Measurements from ENCODE around the gene LRRC15. TPM values are rescaled to one million over a fixed set of nuclear protein-coding genes. Genes with fewer than 3 reads are reported as not detected.
A peak's percentile ranks its signal among the peaks of the same experiment; 100 is the strongest.

LRRC15 gene
- total RNA-seq, 1 experiment from 2014 or later, result 0.06 TPM

DNA sequence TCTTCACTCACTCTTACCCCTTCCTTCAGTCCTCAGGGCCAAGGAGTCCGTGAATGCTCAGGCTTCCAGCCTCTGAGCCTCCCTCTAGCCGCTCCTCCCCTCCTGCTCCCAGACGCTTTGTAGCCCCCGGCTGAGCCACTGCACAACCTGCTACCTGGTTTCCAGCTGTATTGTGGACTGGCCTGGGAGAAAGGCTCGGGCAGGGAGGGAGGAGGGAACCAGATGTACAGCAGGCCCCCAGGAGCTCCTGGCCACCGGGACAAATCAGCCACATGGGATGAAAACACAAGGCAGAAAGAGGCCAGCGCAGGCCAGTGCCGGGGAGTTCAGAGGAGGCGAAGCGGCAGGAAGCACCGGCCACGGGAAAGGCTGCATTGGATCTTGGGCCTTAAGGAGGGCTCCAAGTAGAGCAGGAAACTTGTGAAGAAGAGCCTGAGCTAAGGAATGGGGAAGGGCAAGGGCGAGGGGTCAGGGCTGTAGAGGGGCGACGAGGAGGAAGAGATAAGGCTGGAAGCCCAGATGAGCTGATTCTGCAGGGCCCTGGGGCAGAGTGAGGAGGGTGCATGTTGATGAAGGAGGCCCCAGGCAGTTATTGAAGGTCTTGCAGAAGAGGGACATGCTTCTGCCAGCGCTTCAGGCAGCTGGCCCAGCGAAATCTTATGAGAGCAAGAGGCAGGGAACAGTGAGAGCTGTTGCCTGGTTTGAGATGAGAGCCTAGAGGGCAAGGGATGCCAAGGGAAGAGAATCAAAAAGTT lies 32.8 kb downstream of the LRRC15 start:
- no peak for DNase-seq (ENCODE audit: low read depth)

DNA sequence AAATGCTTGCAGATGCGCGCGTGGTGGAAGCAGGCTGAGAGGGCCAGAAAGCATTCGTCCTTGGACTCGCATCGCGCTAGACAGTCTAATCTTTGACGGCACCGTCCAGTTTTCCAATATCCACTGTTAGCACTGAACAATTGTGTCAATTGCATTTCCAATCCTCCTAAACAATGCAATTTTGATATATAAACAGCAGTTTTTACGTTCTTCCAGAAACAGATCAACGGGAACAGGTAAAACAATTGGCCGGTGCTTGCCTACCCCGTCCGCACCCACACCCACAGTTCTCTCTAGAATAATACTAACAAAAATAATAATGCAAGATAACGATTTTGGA lies 35.6 kb downstream of the LRRC15 start:
- DNase-seq (ENCODE audit: low read depth), result no peak

DNA sequence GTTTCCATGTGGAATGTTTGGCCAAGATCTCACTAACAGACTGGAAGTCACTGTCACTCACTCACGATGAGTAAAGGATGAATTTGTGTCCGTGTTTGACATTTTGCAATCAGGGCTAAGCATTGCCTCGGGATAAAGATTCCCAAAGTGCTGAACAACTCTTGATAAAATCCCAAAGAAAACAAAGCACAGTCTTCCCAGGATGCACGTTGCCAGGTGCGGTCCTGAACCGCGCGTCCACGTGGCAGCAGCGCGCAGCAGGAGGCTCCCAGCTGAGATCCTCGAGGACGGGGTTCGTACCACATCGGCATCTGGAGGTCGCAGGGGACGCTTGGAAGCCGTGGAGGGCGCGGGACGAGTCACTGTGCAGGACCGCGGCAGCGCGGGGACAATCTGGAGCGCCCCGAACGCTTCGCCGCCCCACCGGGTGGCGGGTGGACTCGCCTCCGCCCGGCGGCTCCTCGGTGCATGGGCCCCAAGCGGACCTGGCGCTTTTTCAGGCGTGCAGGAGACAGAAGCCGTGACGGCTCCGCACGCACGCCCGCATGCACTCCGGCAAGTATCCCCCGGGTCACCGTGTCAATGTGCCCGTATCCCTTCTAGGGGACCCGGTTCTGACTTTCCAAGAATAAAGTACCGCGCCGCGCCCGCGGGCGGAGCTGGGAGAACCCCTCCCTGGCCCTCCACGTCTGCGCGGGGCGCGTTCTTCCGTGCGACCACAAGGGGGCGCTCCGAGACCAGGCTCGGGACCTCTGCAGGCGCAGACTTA lies 36.1 kb downstream of the LRRC15 start:
- DNase-seq (ENCODE audit: low read depth), result peak; percentile 76

DNA sequence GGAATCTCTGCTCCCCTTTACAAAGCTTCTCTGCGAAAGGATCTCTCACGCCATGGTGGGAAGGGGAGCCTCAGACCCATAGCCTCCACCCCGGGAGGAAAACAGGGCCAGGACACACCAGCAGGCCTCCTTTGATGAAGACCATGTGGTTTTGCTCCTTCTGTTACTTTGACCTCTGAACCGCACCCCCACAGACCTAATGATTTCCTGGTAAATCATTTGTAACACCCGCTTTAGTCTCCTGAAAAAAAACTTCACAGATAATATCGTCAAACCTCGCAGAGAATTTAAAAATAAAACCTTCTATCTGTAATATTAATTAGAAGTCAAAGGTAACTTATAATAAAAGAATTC lies 36.7 kb downstream of the LRRC15 start:
- DNase-seq (ENCODE audit: low read depth), result no peak

DNA sequence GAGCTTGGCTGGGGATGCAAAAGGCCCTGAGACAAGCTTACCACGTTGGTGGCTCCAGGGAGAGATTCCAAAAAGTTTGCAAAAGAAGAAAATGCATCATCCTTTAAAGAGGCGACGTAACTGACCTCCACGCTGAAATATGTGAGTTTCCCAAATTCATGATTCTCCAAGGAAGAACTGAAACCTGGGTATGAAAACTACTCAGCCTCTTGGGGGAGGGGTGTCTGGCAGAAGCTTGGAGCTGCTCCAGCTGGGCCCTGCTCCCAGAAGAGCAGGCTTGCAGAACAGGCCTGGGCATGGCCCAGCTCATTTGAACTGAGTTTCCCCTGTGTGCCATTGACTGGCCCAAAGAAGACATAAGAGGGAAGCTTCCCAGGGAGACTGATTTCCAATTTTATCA lies 39.0 kb downstream of the LRRC15 start:
- DNase-seq (ENCODE audit: low read depth), result peak; percentile 24

DNA sequence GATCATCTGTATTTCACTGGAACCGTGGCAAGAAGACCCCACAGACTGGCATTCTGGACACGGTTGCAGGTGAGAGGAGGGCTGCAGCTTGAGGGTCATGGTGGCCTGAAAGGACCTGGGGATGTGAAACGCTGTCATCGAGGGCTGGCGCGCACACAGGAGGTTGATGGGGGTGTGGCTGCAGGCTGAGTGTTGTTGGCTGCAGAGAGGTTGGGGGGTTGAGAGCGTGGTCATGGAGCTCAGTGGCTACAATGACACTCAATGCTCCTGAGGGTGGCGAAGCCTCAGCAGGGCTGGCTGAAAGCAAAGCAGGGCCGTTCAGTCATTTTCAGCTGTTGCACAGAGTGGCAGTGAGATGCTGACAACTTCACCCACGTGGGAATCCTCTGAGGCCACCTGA lies 39.4 kb downstream of the LRRC15 start:
- DNase-seq (ENCODE audit: low read depth), result no peak

DNA sequence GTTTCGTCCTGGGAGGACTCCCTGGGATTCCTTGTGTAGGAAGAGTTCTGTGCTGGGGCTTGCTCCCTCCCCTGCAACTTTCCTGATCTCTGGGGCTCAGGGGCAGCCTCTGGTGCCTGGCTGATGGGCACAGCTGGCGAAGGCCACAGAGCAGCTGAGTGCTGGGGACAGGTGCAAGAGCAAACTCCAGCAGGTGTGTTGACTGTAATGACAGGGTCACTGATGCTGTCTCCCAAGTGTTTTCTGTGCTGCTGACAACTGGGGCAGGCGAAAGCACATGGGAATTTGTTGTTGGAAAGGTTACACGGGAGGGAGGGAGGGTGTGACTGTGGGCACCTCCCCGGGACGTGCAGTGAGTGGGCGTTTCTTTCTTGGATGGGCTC lies 40.0 kb downstream of the LRRC15 start:
- DNase-seq (ENCODE audit: low read depth), result peak; percentile 70

DNA sequence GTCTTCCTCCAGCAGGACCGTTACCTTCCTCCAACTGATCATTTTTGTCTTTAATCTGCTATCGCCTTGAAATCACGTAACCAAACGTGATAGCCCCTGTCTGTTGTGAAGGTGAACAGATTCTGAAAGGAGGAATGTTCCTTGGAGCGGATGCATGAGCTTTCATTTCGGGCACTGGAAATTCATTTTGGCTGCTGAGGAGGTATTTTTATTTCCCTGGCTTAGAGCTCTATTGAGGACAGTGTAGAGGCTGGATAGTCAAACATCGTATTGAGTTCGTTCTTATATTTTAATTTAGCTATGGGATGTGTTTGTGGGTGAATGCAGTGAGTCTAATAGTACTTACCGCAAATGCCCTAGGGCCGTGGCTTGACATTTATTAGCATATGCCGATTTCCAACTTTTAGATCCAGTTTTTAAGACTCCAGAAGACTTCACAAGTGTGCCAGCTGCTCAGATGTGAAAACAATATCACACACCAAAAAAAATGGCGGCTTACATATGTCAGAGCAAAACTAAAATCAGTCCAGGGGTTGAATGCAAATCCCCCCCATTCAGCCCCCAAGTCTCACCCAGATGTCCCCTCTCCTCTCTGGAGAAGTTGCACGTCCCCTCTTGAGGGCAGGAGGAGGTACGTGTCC lies 40.5 kb downstream of the LRRC15 start:
- no peak for DNase-seq (ENCODE audit: low read depth)

DNA sequence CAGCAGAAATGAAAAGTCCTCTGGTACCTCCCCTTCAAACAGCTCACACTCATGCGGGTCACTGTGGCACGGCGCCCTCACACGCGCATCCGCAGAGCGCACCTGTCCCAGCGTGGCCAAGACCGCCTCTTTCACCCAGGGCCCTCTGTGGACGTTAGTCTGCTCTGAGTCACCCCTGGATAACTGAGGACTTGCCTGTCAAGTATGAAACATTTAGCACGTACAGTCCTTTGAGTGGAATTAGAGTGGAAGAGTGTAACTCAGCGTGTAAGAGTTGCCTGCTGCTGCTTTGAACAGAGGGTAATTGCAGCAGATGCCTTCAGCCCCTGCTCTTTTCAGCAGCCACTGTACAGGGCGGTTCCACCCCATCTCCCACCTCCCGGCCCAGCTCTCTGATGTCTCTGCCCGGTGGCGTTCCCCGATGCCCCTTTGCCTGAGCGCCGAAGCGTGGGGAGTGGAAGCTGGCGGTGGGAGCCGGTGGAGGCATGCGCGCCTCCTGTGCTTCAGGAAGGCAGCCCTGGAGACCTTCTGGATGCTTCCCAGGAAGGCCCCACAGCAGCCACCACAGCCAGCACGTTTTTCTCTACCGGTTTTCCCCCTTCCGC lies 41.4 kb downstream of the LRRC15 start:
- peak; percentile 83 for DNase-seq (ENCODE audit: low read depth)

DNA sequence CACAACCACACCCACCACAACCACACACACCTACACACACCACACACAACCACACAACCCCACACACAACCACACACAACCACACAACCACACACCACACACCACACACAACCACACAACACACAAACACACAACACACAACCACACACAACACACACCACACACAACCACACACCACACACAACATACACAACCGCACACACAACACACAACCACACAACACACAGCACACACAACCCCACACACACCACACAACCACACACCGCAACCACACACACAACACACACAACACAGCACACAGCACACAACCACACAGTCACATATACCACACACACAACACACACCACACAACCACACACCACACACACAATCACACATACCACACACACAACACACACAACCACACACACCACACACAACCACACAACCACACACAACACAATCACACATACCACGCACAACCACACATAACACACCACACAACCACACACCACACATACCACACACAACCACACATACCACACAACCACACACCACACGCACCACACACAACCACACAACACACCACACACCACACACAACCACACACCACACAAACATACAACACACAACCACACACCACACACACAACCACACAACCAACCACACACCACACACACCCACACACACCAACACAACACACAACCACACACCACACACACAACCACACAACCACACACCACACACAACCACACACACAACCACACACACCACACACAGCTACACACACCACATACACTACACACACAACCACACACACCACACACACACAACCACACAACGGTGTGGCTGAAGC lies 42.1 kb downstream of the LRRC15 start:
- peak; percentile 37 for DNase-seq (ENCODE audit: low read depth)

DNA sequence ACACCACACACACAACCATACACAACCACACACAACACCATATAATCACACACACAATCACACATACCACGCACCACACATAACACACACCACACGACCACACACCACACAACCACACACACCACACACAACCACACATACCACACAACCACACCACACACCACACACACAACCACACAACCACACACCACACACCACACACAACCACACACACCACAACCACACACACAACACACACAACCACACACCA lies 42.6 kb downstream of the LRRC15 start:
- no peak for DNase-seq (ENCODE audit: low read depth)

DNA sequence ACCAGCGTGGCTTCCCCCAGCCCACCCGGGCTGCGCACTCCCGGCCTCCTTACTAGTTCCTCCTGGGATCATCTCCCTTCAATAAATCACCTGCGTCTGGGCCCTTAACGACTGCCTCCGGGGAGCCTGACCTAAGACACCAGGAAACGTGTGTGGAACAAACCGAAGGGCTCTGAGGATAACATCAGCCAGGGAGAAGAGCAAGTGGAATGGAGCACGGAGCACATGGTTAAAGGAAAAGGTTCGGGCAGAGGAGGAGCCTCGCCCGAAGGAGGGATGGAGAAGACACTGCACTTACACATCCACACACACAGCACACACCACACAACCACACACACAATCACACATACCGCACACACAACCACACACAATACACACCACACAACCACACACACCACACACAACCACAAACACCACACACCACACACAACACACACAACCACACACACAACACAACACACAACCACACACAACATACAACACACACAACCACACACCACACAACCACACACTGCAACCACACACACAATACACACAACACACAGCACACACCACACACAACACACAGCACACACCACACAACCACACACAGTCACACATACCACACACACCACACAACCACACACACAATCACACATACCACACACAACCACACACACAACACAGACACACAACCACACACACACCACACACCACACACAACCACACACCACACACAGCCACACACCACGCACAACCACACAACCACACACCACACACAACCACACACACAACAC lies 43.2 kb downstream of the LRRC15 start:
- DNase-seq (ENCODE audit: low read depth), result no peak

DNA sequence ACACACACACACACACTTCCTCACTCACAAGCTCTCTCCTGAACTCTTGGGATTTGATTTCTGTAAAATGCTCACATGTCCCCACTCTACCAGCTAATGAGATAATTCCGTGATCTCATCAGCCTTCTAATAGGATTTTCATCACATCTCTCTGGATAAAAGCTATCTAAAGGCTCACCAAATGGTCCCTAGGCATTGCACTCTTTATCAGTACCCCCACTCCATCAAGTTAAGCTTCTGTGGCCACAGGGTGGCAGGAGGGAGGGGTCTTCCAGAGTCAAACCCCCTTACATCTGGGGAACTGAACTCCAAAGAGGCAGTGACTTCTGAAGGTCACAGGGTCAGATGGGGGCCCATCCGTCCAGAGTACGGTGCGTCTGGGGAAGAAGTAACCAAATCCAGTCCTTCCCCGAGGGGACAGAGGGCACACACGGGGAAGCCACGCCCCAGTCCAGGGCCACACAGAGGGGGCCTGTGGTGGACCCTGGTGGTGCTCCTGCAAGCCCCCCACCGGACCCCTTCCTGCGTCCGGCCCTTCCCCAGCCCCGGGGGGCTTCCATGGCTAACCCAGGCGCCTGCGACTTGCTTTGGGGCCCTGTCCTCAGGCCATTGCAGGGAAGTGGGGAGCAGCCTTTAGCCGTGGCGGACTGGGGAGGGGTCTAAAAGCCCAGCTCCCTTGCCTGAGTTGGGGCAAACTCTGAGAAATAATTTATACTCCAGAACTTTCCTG lies 44.0 kb downstream of the LRRC15 start:
- no peak for DNase-seq (ENCODE audit: low read depth)

DNA sequence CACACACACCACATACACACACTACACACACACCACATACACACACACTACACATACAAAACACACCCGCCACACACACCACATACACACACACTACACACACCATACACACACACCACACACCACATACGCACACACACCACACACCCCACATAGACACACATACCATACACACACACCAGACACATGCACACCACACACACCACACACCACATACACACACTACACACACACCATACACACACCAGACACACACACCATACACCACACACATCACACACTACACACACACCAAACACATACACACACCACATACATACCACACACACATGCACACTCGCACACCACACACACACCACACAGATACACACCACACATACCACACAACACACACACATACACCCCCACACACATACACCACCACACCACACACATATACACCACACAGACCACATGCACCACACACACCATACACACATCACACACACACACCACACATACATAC lies 44.7 kb downstream of the LRRC15 start:
- DNase-seq (ENCODE audit: low read depth), result no peak

DNA sequence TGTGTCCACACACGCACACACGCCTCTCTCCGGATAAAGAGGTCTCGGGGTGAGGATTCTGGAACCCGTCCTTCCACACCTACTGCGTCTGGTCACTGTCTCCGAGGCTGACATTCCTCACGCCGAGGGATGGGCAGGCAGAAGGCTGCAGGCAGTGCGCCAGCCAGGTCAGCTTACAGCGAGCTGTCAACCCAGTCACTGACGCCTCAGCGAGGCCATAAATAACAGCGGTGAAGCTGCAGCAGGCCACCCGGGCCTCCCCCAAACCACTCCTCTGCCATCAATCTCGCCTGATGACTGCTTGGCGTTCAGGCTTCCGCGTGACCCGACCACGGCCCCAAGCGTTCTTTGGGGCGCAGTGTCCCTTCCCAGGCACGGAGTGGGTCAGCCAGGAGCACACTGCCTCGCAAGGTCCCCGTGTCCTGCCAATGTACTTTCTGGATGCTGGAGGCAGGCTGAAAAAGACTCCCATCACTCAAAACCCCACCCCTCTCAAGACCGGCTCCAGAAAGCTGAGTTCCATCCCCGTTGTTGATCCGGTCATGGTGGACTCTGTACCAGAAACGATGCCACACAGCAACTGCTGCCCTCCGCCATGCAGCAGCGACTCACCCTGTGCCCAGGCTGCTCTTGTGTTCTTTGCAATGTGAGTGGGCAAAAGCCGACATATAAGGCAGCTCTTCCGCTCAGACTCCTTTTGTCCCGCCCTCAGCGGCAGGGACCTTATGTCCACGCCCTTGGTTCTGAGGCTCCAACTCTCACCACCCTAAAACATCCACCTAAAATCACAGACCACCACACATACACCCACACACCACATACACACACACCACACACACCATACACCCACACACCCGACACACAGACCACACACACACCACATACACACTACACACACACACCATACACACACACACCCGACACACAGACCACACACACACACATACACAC lies 45.5 kb downstream of the LRRC15 start:
- DNase-seq (ENCODE audit: low read depth), result peak; percentile 53

DNA sequence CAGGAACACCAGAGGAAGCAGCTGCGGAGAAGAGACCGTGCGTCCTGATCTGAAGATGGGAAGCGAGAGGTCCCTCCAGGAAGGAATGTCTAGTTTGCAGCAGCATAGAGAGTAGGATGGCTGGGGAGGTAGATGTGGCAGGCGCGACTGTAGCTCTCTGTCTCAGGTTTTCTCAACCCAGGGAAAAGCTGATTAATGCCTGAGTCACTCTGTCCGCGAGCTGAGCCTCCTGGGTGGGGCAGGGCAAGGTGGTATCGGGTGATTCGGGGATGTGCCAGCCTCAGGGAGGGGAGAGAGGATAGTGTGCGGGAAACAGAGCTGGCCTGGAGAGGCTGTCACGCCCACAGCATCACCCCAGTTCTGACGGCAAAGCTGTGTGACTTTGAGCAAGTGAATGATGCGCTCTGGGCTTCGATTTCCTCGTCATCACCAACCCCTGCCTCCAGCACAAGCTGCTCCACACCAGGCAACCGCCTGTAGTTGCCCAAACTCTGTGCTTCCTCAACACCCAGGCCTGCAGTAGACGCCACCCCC lies 46.8 kb downstream of the LRRC15 start:
- DNase-seq (ENCODE audit: low read depth), result peak; percentile 41

DNA sequence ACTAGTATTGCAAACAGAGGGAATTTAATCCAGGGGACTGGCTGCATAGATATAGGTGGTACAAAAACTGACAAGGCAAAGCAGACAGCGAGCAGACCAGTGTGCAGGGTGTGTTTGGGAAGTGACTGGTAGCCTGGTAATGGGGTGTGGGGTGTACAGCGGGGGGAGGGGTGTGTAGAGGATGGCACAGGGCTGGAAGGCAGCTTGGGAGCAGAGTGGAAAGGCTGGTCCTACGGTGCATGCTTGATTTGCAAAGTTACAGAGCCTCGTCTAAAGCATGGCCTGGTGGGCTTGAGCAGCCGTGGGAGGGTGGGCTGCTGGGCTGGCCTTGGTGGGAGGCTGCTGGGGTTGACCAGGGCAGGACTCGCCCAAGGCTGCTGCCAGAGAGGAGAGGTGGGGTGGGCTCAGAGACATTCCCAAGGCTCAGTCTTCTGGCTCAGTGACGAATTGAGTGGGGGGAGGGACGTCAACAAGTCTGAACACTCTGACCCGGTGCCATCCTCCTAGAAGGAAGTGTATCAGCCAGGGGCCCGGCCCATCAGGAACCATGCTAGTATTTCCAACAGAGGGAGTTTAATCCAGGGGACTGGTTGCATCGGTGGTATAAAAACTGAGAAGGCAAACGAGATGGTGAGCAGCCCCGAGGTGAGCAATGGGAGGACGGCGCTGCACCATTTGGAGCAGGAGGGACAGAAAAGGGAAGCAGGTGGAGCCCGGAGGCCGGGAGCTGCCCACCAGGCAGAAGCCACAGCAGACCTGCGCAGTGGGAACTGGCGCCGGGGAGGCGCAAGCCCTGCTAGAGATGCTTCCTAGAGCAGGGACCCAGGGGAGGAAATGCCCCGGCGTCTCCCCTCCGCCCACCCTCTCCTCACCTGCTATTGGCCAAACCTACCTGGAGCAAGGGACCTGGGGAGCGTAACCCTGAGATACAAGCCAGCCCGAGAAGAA lies 47.6 kb downstream of the LRRC15 start:
- no peak for DNase-seq (ENCODE audit: low read depth)
